Endodermal cell (in vitro differentiated cells): ENCODE data around the gene FEN1. TPM values are rescaled to one million over a fixed set of nuclear protein-coding genes. Genes with fewer than 3 reads are reported as not detected.

Experiments
- DNase-seq: peaks from one replicate; pipeline ENCODE4 v3.0.0-alpha.2; 2017
- H3K27ac ChIP-seq: 2 replicates; pipeline ENCODE4 v1.5.1; 2013; ENCODE audit warnings: mild to moderate bottlenecking, low read depth, low read length, moderate library complexity
- H3K27me3 ChIP-seq: 2 replicates; pipeline ENCODE4 v1.6.1; 2013; ENCODE audit warnings: mild to moderate bottlenecking, low read length, moderate library complexity; ENCODE audit not compliant: insufficient read depth, control insufficient read depth, poor library complexity, severe bottlenecking
- H3K36me3 ChIP-seq: 2 replicates; pipeline ENCODE4 v1.7.0; 2013; ENCODE audit warnings: mild to moderate bottlenecking, low read length, moderate library complexity; ENCODE audit not compliant: control insufficient read depth, insufficient read depth
- H3K4me1 ChIP-seq: one replicate; pipeline ENCODE4 v1.7.0; 2013; ENCODE audit warnings: low read length; ENCODE audit not compliant: control insufficient read depth, insufficient read depth
- H3K4me3 ChIP-seq: 2 replicates; pipeline ENCODE4 v1.5.1; 2013; ENCODE audit warnings: mild to moderate bottlenecking, low read length, moderate library complexity
- H3K9ac ChIP-seq: 2 replicates; pipeline ENCODE4 v1.6.1; 2013; ENCODE audit warnings: mild to moderate bottlenecking, low read length, moderate library complexity; ENCODE audit not compliant: poor library complexity, severe bottlenecking; ENCODE audit errors: extremely low read depth
- H3K9me3 ChIP-seq: 2 replicates; pipeline ENCODE4 v1.6.1; 2013; ENCODE audit warnings: mild to moderate bottlenecking, low read length, moderate library complexity; ENCODE audit not compliant: control insufficient read depth
- H3K27ac Mint-ChIP-seq: 2 replicates; pipeline ENCODE4 v1.8.0; 2020; ENCODE audit warnings: mixed read lengths
- H3K27me3 Mint-ChIP-seq: 2 replicates; pipeline ENCODE4 v1.8.0; 2021; ENCODE audit warnings: mild to moderate bottlenecking, mixed read lengths; ENCODE audit not compliant: insufficient read depth
- H3K36me3 Mint-ChIP-seq: 2 replicates; pipeline ENCODE4 v1.8.0; 2020; ENCODE audit warnings: low read depth, mixed read lengths
- H3K4me1 Mint-ChIP-seq: 2 replicates; pipeline ENCODE4 v1.8.0; 2020; ENCODE audit warnings: mixed read lengths
- H3K4me3 Mint-ChIP-seq: 2 replicates; pipeline ENCODE4 v1.8.0; 2020; ENCODE audit warnings: mild to moderate bottlenecking, moderate library complexity, mixed read lengths
- H3K9me3 Mint-ChIP-seq: 2 replicates; pipeline ENCODE4 v1.8.0; 2020; ENCODE audit warnings: mild to moderate bottlenecking, mixed read lengths
- CTCF ChIP-seq: fragments of 200-600 bp; sonication (generic); conservative IDR thresholded peaks from 2 replicates; pipeline ENCODE4 v1.5.0; 2021; ENCODE audit warnings: antibody characterized with exemption, mild to moderate bottlenecking
- WGBS, 2 experiments: methylation state at CpG; one replicate each; pipeline versions ENCODE4 v1.1.5 to v1.1.7; 2013; ENCODE audit warnings: missing lambda C conversion rate in 2 of 2, mixed read lengths in 1 of 2; ENCODE audit not compliant: insufficient coverage in 1 of 2, insufficient read length in 1 of 2; 5-methylcytosine and 5-hydroxymethylcytosine counted together
- total RNA-seq, 2 donors: library from RNA; stranded (reverse); fragmentation: NEBNext Ultra II Directional in 1 of 2; extraction: Animal tissue kit (Norgen Biotek cat#: 25700) in 1 of 2; gene quantifications; 2 replicates in 1 of 2; 3 replicates in 1 of 2; pipeline ENCODE4 v1.2.1, GENCODE V29; 2021

FEN1 gene
- total RNA-seq, 2 donors from 2014 or later, result 66.7 to 81.8 TPM

- no peak overlapping the region for H3K27ac ChIP-seq
- TF ChIP-seq CTCF, result no peak
- no peaks in the 10 kb centered on the region for H3K27me3 ChIP-seq
- no peaks in the 10 kb centered on the region for H3K9me3 ChIP-seq
- Mint-ChIP-seq H3K4me3 (no peak overlapping the region), H3K4me1 (peaks cover 7% of the 10 kb centered on the region), H3K27ac (no peak overlapping the region), H3K27me3 (no peaks in the 10 kb centered on the region), H3K9me3 (no peaks in the 10 kb centered on the region), H3K36me3 (no peaks in the 10 kb centered on the region)
- no peak for DNase-seq
- no peaks in the 10 kb centered on the region for H3K4me1 ChIP-seq
- WGBS, 2 experiments, result 88 to 93% methylated on average over 8 to 15 of the region's 15 CpGs
- H3K36me3 ChIP-seq, result no peaks in the 10 kb centered on the region
- no peak overlapping the region for H3K4me3 ChIP-seq
- H3K9ac ChIP-seq, result no peak overlapping the region
Measured at GRCh38 chr11:61771195-61771894, 21.4 kb upstream of the FEN1 start.

- H3K9me3 Mint-ChIP-seq, result no peaks in the 10 kb centered on the region
- H3K9me3 ChIP-seq, result no peaks in the 10 kb centered on the region
- H3K27ac Mint-ChIP-seq, result no peak overlapping the region
- DNase-seq, result peak; percentile 82
- no peak overlapping the region for H3K4me3 Mint-ChIP-seq
- no peaks in the 10 kb centered on the region for H3K27me3 ChIP-seq
- no peak overlapping the region for H3K4me3 ChIP-seq
- no peaks in the 10 kb centered on the region for H3K36me3 ChIP-seq
- WGBS, 2 experiments, result 80% methylated on average over 5 of the region's 7 CpGs; no CpG with 5 or more reads in 1 of the 2 experiments
- H3K27me3 Mint-ChIP-seq, result no peaks in the 10 kb centered on the region
- peaks cover 7% of the 10 kb centered on the region for H3K4me1 Mint-ChIP-seq
- no peak overlapping the region for H3K9ac ChIP-seq
- peaks cover 5% of the 10 kb centered on the region for H3K36me3 Mint-ChIP-seq
- H3K4me1 ChIP-seq, result no peaks in the 10 kb centered on the region
- peak overlapping the region; percentile 24 for H3K27ac ChIP-seq
- TF ChIP-seq CTCF, result no peak
Measured at GRCh38 chr11:61771985-61772455, 20.7 kb upstream of the FEN1 start.

- H3K4me1 ChIP-seq, result no peaks in the 10 kb centered on the region
- WGBS, 2 experiments, result 73 to 84% methylated on average over 5 to 10 of the region's 10 CpGs
- Mint-ChIP-seq H3K36me3 (peaks cover 13% of the 10 kb centered on the region), H3K4me3 (no peak overlapping the region), H3K4me1 (peaks cover 2% of the 10 kb centered on the region), H3K9me3 (no peaks in the 10 kb centered on the region), H3K27me3 (no peaks in the 10 kb centered on the region), H3K27ac (no peak overlapping the region)
- H3K9me3 ChIP-seq, result no peaks in the 10 kb centered on the region
- peak overlapping the region; percentile 22 for H3K27ac ChIP-seq
- H3K36me3 ChIP-seq, result peaks cover 5% of the 10 kb centered on the region
- no peak overlapping the region for H3K4me3 ChIP-seq
- H3K9ac ChIP-seq, result no peak overlapping the region
- TF ChIP-seq CTCF, result no peak
- H3K27me3 ChIP-seq, result no peaks in the 10 kb centered on the region
- DNase-seq, result no peak
Measured at GRCh38 chr11:61773356-61773755, 19.4 kb upstream of the FEN1 start.
